Astrocyte (in vitro differentiated cells and primary cell): Measurements from ENCODE around the gene NXPH1. TPM values are rescaled to one million over a fixed set of nuclear protein-coding genes. Genes with fewer than 3 reads are reported as not detected.

Experiments used
- DNase-seq: peaks from one replicate; pipeline ENCODE4 v3.0.0-alpha.2; 2010; ENCODE audit warnings: low read depth
- FAIRE-seq: peaks from 2 replicates; lab custom pipeline; 2011; peaks lifted over from hg19 to GRCh38; lab: Jason Lieb, UNC
- H2AFZ ChIP-seq: 2 replicates; pipeline ENCODE4 v1.6.0; 2012; ENCODE audit warnings: low read depth, low read length, inconsistent platforms
- H3K27ac ChIP-seq: 2 replicates; pipeline ENCODE4 v1.5.1; 2011; ENCODE audit warnings: low read depth, low read length, inconsistent platforms
- H3K27me3 ChIP-seq: 2 replicates; pipeline ENCODE4 v1.6.0; 2011; ENCODE audit warnings: low read length, inconsistent platforms; ENCODE audit not compliant: insufficient read depth
- H3K36me3 ChIP-seq: 2 replicates; pipeline ENCODE4 v1.5.1; 2011; ENCODE audit warnings: low read length, inconsistent platforms; ENCODE audit not compliant: insufficient read depth
- H3K4me1 ChIP-seq: 2 replicates; pipeline ENCODE4 v1.5.1; 2011; ENCODE audit warnings: low read length, inconsistent platforms; ENCODE audit not compliant: insufficient read depth
- H3K4me2 ChIP-seq: 2 replicates; pipeline ENCODE4 v1.6.0; 2012; ENCODE audit warnings: low read length, inconsistent platforms
- H3K4me3 ChIP-seq: 2 replicates; pipeline ENCODE4 v1.5.1; 2011; ENCODE audit warnings: low read depth, mild to moderate bottlenecking, low read length, inconsistent platforms; ENCODE audit not compliant: insufficient read depth
- H3K79me2 ChIP-seq: 2 replicates; pipeline ENCODE4 v1.6.0; 2012; ENCODE audit warnings: mild to moderate bottlenecking, low read length, inconsistent platforms; ENCODE audit not compliant: insufficient read depth
- H3K9ac ChIP-seq: 2 replicates; pipeline ENCODE4 v1.6.0; 2012; ENCODE audit warnings: mild to moderate bottlenecking, low read length, inconsistent platforms
- H3K9me3 ChIP-seq: 2 replicates; pipeline ENCODE4 v1.5.1; 2012; ENCODE audit warnings: low read depth, mild to moderate bottlenecking, low read length, inconsistent platforms; ENCODE audit not compliant: insufficient read depth
- H4K20me1 ChIP-seq: 2 replicates; pipeline ENCODE4 v1.6.0; 2012; ENCODE audit warnings: low read length, inconsistent platforms; ENCODE audit not compliant: insufficient read depth
- H3K27ac Mint-ChIP-seq: one replicate; pipeline ENCODE4 v1.8.0; 2021; ENCODE audit warnings: mild to moderate bottlenecking, mixed read lengths; ENCODE audit not compliant: unreplicated experiment
- H3K27me3 Mint-ChIP-seq: one replicate; pipeline ENCODE4 v1.8.0; 2021; ENCODE audit warnings: low read depth, mixed read lengths; ENCODE audit not compliant: unreplicated experiment
- H3K36me3 Mint-ChIP-seq: one replicate; pipeline ENCODE4 v1.8.0; 2021; ENCODE audit warnings: low read depth, mixed read lengths; ENCODE audit not compliant: unreplicated experiment
- H3K4me1 Mint-ChIP-seq: one replicate; pipeline ENCODE4 v1.8.0; 2021; ENCODE audit warnings: low read depth, mixed read lengths; ENCODE audit not compliant: unreplicated experiment
- H3K4me3 Mint-ChIP-seq: one replicate; pipeline ENCODE4 v1.8.0; 2021; ENCODE audit warnings: mild to moderate bottlenecking, moderate library complexity, mixed read lengths; ENCODE audit not compliant: unreplicated experiment
- H3K9me3 Mint-ChIP-seq: one replicate; pipeline ENCODE4 v1.8.0; 2021; ENCODE audit warnings: mild to moderate bottlenecking, mixed read lengths; ENCODE audit not compliant: unreplicated experiment
- EZH2 ChIP-seq: IDR thresholded peaks from 2 replicates; pipeline ENCODE4 v1.6.1; 2012; ENCODE audit warnings: mild to moderate bottlenecking, low read length, inconsistent platforms; ENCODE audit not compliant: insufficient read depth
- total RNA-seq: library from RNA; stranded (reverse); gene quantifications from 2 replicates; pipeline ENCODE4 v1.2.1, GENCODE V29; 2021
- TF ChIP-seq, protein P1 (sequence below): IDR thresholded peaks from 2 replicates; pipeline ENCODE4 v1.5.1; 2011; ENCODE audit warnings: low read depth, mild to moderate bottlenecking, inconsistent platforms, low read length, moderate library complexity; ENCODE audit not compliant: insufficient read depth

NXPH1 gene
- total RNA-seq, 1 donor from 2014 or later: 0.16 TPM

- Histone ChIP-seq H3K36me3 (no peaks in the 10 kb centered on the region), H3K79me2 (no peaks in the 10 kb centered on the region), H3K4me1 (no peaks in the 10 kb centered on the region), H3K27me3 (no peaks in the 10 kb centered on the region), H4K20me1 (no peaks in the 10 kb centered on the region), H3K9ac (no peak overlapping the region), H3K4me2 (no peak overlapping the region), H3K4me3 (no peak overlapping the region), H2AFZ (no peak overlapping the region), H3K27ac (no peak overlapping the region), H3K9me3 (peaks cover 2% of the 10 kb centered on the region)
- FAIRE-seq: no peak
- no peaks in the 10 kb centered on the region for H3K36me3 Mint-ChIP-seq
- TF ChIP-seq, protein P1, sequence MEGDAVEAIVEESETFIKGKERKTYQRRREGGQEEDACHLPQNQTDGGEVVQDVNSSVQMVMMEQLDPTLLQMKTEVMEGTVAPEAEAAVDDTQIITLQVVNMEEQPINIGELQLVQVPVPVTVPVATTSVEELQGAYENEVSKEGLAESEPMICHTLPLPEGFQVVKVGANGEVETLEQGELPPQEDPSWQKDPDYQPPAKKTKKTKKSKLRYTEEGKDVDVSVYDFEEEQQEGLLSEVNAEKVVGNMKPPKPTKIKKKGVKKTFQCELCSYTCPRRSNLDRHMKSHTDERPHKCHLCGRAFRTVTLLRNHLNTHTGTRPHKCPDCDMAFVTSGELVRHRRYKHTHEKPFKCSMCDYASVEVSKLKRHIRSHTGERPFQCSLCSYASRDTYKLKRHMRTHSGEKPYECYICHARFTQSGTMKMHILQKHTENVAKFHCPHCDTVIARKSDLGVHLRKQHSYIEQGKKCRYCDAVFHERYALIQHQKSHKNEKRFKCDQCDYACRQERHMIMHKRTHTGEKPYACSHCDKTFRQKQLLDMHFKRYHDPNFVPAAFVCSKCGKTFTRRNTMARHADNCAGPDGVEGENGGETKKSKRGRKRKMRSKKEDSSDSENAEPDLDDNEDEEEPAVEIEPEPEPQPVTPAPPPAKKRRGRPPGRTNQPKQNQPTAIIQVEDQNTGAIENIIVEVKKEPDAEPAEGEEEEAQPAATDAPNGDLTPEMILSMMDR: no peak
- TF ChIP-seq EZH2: no peak
- H3K4me1 Mint-ChIP-seq: peaks cover 1% of the 10 kb centered on the region
- no peak overlapping the region for H3K4me3 Mint-ChIP-seq
- no peak overlapping the region for H3K27ac Mint-ChIP-seq
- H3K9me3 Mint-ChIP-seq: peaks cover 3% of the 10 kb centered on the region
- no peak for DNase-seq
- no peaks in the 10 kb centered on the region for H3K27me3 Mint-ChIP-seq
Observed at GRCh38 chr7:8491544-8492489, 58.4 kb downstream of the NXPH1 start.

- no peaks in the 10 kb centered on the region for H3K36me3 Mint-ChIP-seq
Observed at GRCh38 chr7:8499128-8499527, 65.7 kb downstream of the NXPH1 start.

More at GRCh38 chr7:8499128-8499527, 65.7 kb downstream of the NXPH1 start:
- Mint-ChIP-seq H3K4me3 (no peak overlapping the region), H3K27me3 (peaks cover 2% of the 10 kb centered on the region), H3K27ac (no peak overlapping the region), H3K9me3 (no peaks in the 10 kb centered on the region), H3K4me1 (no peaks in the 10 kb centered on the region)
- Histone ChIP-seq H4K20me1 (no peaks in the 10 kb centered on the region), H3K9ac (no peak overlapping the region), H3K9me3 (no peaks in the 10 kb centered on the region), H3K27me3 (no peaks in the 10 kb centered on the region), H3K36me3 (no peaks in the 10 kb centered on the region), H3K27ac (no peak overlapping the region), H3K4me2 (no peak overlapping the region), H3K4me3 (no peak overlapping the region), H2AFZ (no peak overlapping the region), H3K4me1 (no peaks in the 10 kb centered on the region), H3K79me2 (no peaks in the 10 kb centered on the region)
- TF ChIP-seq, protein P1: no peak
- no peak for TF ChIP-seq EZH2
- FAIRE-seq (no peak), DNase-seq (no peak)
